OCI-LY7 (cell line): ENCODE measurements around the gene LARGE1.

Source experiments
- EZH2phosphoT487 ChIP-seq: fragments of 200-600 bp; sonication (generic); IDR thresholded peaks from 2 replicates; pipeline ENCODE4 v1.6.1; 2018; ENCODE audit warnings: low read depth, borderline replicate concordance, mild to moderate bottlenecking, mixed run types, antibody characterized with exemption, low read length, moderate library complexity, mixed read lengths
- TF ChIP-seq, protein P1 (sequence below): fragments of 200-600 bp; sonication (generic); conservative IDR thresholded peaks from 2 replicates; pipeline ENCODE4 v1.5.1; 2014; ENCODE audit warnings: mild to moderate bottlenecking, antibody characterized with exemption, low read length, moderate library complexity, mixed read lengths

GRCh38 chr22:33524511-33525260, 395.6 kb downstream of the LARGE1 start:
- TF ChIP-seq, protein P1, sequence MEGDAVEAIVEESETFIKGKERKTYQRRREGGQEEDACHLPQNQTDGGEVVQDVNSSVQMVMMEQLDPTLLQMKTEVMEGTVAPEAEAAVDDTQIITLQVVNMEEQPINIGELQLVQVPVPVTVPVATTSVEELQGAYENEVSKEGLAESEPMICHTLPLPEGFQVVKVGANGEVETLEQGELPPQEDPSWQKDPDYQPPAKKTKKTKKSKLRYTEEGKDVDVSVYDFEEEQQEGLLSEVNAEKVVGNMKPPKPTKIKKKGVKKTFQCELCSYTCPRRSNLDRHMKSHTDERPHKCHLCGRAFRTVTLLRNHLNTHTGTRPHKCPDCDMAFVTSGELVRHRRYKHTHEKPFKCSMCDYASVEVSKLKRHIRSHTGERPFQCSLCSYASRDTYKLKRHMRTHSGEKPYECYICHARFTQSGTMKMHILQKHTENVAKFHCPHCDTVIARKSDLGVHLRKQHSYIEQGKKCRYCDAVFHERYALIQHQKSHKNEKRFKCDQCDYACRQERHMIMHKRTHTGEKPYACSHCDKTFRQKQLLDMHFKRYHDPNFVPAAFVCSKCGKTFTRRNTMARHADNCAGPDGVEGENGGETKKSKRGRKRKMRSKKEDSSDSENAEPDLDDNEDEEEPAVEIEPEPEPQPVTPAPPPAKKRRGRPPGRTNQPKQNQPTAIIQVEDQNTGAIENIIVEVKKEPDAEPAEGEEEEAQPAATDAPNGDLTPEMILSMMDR: no peak
- TF ChIP-seq EZH2phosphoT487: no peak
